ENCODE data around the gene PIGU. TPM values are rescaled to one million over a fixed set of nuclear protein-coding genes. Genes with fewer than 3 reads are reported as not detected.

The PIGU gene
- total RNA-seq, 1 experiment from 2014 or later = 32.8 TPM

DNA sequence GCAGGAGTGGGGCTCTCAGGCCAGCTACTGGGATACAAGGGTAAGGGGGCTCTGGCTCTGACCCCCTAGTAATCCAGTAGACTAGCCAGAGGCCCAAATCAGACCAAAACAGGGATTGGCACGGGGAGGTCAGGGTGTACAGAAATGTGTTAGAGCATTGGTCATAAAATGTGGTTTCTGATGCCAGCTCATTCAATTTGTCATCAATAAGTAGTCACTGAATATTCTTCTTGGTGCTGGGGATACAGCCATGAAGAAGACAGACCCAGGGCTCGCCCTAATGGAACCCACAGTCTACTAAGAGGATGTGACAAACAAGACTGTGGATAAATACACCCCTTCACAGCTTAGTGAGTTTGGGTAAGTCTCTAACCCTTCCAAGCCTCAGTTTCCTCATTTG is 107.3 kb downstream of the PIGU start:
- Histone ChIP-seq H3K4me2 (ENCODE audit: insufficient read depth, insufficient read length, low read length) (no peak overlapping the region), H3K4me1 (ENCODE audit: insufficient read depth, low read length) (no peaks in the 10 kb centered on the region), H4K5ac (ENCODE audit: insufficient read length, low read depth, low read length) (no peak overlapping the region), H3K56ac (ENCODE audit: insufficient read length, low read depth, low read length) (no peak overlapping the region), H3K9ac (ENCODE audit: extremely low read depth, insufficient read length, low read length) (no peak overlapping the region), H3K23me2 (ENCODE audit: insufficient read length, low read depth, low read length, poor library complexity, severe bottlenecking) (no peaks in the 10 kb centered on the region), H2BK15ac (ENCODE audit: low read depth, low read length) (no peak overlapping the region), H3K14ac (ENCODE audit: insufficient read depth, low read length) (no peak overlapping the region), H2BK12ac (ENCODE audit: insufficient read length, low read depth, low read length) (no peak overlapping the region), H4K20me1 (ENCODE audit: control insufficient read depth, insufficient read depth, insufficient read length) (no peaks in the 10 kb centered on the region), H3K27me3 (ENCODE audit: insufficient read depth, low read length) (no peaks in the 10 kb centered on the region), H3K18ac (ENCODE audit: insufficient read length, low read depth, low read length) (no peak overlapping the region), H4K91ac (ENCODE audit: insufficient read length, low read depth, low read length) (no peak overlapping the region), H2AK5ac (ENCODE audit: insufficient read length, low read length) (no peak overlapping the region), H3K79me2 (ENCODE audit: insufficient read depth, low read length) (no peaks in the 10 kb centered on the region), H3K27ac (ENCODE audit: insufficient read length, low read depth, low read length) (no peak overlapping the region), H3K4ac (ENCODE audit: low read depth, low read length) (no peak overlapping the region), H3K23ac (ENCODE audit: insufficient read length, low read depth, low read length) (no peak overlapping the region), H3T11ph (ENCODE audit: low read length) (no peak overlapping the region), H2BK120ac (ENCODE audit: low read depth, low read length, poor library complexity, severe bottlenecking) (no peak overlapping the region), H3K79me1 (ENCODE audit: insufficient read depth, low read depth, low read length, poor library complexity, severe bottlenecking) (no peaks in the 10 kb centered on the region), H2BK20ac (ENCODE audit: low read depth, low read length, poor library complexity, severe bottlenecking) (no peak overlapping the region), H2AFZ (ENCODE audit: low read length) (no peak overlapping the region), H2BK5ac (ENCODE audit: insufficient read length, low read length) (no peak overlapping the region), H4K8ac (replicated peaks; ENCODE audit: insufficient read length, low read depth, low read length) (no peak overlapping the region), H3K9me3 (ENCODE audit: control insufficient read depth, low read depth, low read length) (no peaks in the 10 kb centered on the region)
- no peak for DNase-seq
- WGBS (ENCODE audit: extremely low coverage, insufficient read length, low lambda C conversion rate) = no CpG with 5 or more reads among the region's 2 CpGs
- H3K36me3 Mint-ChIP-seq (ENCODE audit: insufficient read depth in 1 of 3, low read depth in 3 of 3) = peaks cover 5 to 21% (median 9%) of the 10 kb centered on the region in 3 experiments; a peak in 6 of 7 replicates
- peaks cover 15 to 24% of the 10 kb centered on the region in 2 experiments for H3K4me1 Mint-ChIP-seq
- H3K9me3 Mint-ChIP-seq = no peaks in the 10 kb centered on the region
- H3K27me3 Mint-ChIP-seq (ENCODE audit: low read depth) = no peaks in the 10 kb centered on the region
- H3K4me3 Mint-ChIP-seq = no peak overlapping the region
- H3K27ac Mint-ChIP-seq = no peak overlapping the region
- TF ChIP-seq, protein P1, sequence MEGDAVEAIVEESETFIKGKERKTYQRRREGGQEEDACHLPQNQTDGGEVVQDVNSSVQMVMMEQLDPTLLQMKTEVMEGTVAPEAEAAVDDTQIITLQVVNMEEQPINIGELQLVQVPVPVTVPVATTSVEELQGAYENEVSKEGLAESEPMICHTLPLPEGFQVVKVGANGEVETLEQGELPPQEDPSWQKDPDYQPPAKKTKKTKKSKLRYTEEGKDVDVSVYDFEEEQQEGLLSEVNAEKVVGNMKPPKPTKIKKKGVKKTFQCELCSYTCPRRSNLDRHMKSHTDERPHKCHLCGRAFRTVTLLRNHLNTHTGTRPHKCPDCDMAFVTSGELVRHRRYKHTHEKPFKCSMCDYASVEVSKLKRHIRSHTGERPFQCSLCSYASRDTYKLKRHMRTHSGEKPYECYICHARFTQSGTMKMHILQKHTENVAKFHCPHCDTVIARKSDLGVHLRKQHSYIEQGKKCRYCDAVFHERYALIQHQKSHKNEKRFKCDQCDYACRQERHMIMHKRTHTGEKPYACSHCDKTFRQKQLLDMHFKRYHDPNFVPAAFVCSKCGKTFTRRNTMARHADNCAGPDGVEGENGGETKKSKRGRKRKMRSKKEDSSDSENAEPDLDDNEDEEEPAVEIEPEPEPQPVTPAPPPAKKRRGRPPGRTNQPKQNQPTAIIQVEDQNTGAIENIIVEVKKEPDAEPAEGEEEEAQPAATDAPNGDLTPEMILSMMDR (conservative IDR thresholded peaks at IDR 0.05) = no peak
